Chondrocyte (in vitro differentiated cells): Measurements from ENCODE around the gene TAGLN3. TPM values are rescaled to one million over a fixed set of nuclear protein-coding genes. Genes with fewer than 3 reads are reported as not detected.

Experiments used
- DNase-seq: peaks from one replicate; pipeline ENCODE4 v3.0.0; 2021; ENCODE audit warnings: mixed read lengths, low spot score
- H3K27ac Mint-ChIP-seq: one replicate; pipeline ENCODE4 v1.8.0; 2021; ENCODE audit warnings: mild to moderate bottlenecking, moderate library complexity, mixed read lengths; ENCODE audit not compliant: unreplicated experiment
- H3K27me3 Mint-ChIP-seq: 2 replicates; pipeline ENCODE4 v1.8.0; 2021; ENCODE audit warnings: low read depth, mixed read lengths
- H3K36me3 Mint-ChIP-seq: 2 replicates; pipeline ENCODE4 v1.8.0; 2021; ENCODE audit warnings: low read depth, mixed read lengths
- H3K4me1 Mint-ChIP-seq: 2 replicates; pipeline ENCODE4 v1.8.0; 2021; ENCODE audit warnings: low read depth, mild to moderate bottlenecking, mixed read lengths
- H3K4me3 Mint-ChIP-seq: one replicate; pipeline ENCODE4 v1.8.0; 2021; ENCODE audit warnings: mild to moderate bottlenecking, moderate library complexity, mixed read lengths; ENCODE audit not compliant: unreplicated experiment
- H3K9me3 Mint-ChIP-seq: 2 replicates; pipeline ENCODE4 v1.8.0; 2021; ENCODE audit warnings: low read depth, mixed read lengths
- total RNA-seq: library from RNA; stranded (reverse); gene quantifications from 3 replicates; pipeline ENCODE4 v1.2.1, GENCODE V29; 2021
- TF ChIP-seq, protein P1 (sequence below): fragments of 200-600 bp; sonication (generic); IDR thresholded peaks from 2 replicates; pipeline ENCODE4 v1.5.0; 2021; ENCODE audit warnings: antibody characterized with exemption, mild to moderate bottlenecking, moderate library complexity

TAGLN3 gene
- total RNA-seq, 1 donor from 2014 or later = not detected

DNA sequence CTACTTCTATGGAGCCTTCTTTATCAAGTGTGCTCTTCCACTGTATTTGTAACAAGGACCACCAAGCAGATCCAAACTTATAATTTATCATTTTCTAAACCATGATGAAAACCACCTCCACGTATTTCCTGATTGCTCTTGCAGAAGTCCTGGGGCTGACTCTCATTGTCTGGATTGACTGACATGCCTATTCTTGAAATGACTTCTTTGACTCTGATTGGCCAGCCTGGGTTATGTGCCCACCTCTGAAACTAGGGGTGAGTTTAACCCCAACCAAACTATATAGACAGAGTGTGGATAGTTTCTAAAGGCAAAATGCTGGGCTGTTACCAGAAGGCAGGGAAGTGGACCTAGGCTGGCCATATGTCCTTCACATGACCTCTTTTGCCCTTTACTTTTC, 48.5 kb downstream of the TAGLN3 start:
- H3K4me3 Mint-ChIP-seq = no peak overlapping the region
- H3K27ac Mint-ChIP-seq = no peak overlapping the region
- TF ChIP-seq, protein P1, sequence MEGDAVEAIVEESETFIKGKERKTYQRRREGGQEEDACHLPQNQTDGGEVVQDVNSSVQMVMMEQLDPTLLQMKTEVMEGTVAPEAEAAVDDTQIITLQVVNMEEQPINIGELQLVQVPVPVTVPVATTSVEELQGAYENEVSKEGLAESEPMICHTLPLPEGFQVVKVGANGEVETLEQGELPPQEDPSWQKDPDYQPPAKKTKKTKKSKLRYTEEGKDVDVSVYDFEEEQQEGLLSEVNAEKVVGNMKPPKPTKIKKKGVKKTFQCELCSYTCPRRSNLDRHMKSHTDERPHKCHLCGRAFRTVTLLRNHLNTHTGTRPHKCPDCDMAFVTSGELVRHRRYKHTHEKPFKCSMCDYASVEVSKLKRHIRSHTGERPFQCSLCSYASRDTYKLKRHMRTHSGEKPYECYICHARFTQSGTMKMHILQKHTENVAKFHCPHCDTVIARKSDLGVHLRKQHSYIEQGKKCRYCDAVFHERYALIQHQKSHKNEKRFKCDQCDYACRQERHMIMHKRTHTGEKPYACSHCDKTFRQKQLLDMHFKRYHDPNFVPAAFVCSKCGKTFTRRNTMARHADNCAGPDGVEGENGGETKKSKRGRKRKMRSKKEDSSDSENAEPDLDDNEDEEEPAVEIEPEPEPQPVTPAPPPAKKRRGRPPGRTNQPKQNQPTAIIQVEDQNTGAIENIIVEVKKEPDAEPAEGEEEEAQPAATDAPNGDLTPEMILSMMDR = no peak
- H3K36me3 Mint-ChIP-seq = no peaks in the 10 kb centered on the region
- no peak for DNase-seq
- H3K9me3 Mint-ChIP-seq = no peaks in the 10 kb centered on the region
- H3K4me1 Mint-ChIP-seq = no peaks in the 10 kb centered on the region
- no peaks in the 10 kb centered on the region for H3K27me3 Mint-ChIP-seq

DNA sequence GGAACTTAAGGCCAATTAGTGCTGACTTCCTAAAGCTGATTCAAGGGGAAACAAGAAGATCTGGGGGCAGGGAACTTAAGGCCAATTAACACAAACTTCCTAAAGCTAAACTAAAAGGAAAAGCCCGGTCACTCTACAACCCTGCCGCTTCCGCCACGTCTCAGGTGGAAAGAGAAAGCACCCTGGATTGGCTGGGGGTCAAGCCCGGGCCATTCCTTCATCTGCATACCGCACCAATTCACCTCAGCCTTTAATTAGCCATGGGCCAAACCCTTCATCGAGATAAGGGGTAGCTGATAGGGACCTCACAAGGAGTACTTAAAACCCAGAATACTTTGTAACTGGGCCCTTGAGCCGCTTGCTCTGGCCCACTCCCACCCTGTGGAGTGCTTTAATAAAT, 50.2 kb downstream of the TAGLN3 start:
- TF ChIP-seq, protein P1 = no peak
- H3K36me3 Mint-ChIP-seq = no peaks in the 10 kb centered on the region
- H3K27ac Mint-ChIP-seq = no peak overlapping the region
- no peak overlapping the region for H3K4me3 Mint-ChIP-seq
- H3K4me1 Mint-ChIP-seq = no peaks in the 10 kb centered on the region
- H3K27me3 Mint-ChIP-seq = no peaks in the 10 kb centered on the region
- no peak for DNase-seq
- no peaks in the 10 kb centered on the region for H3K9me3 Mint-ChIP-seq

DNA sequence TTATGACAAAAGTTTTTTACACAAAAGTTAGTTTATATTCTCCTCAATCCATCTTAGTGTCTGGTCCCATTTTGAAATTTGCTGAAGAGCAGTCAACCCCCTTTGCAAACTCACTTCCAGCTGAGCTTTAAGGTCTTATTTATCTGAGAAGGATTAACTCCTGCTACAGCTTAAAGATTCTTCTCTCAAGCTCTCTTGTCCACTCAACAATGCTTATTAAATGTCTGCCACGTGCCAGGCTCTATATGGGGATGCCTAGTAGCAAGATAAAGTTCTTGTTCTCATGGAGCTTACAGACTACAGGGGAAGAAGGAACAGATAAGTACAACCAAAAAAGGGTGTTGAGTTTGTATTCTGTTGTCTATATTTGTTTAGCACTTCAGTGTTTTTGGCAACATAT, 54.5 kb downstream of the TAGLN3 start:
- no peaks in the 10 kb centered on the region for H3K27me3 Mint-ChIP-seq
- H3K4me1 Mint-ChIP-seq = peaks cover 9% of the 10 kb centered on the region
- TF ChIP-seq, protein P1 = no peak
- no peaks in the 10 kb centered on the region for H3K36me3 Mint-ChIP-seq
- H3K4me3 Mint-ChIP-seq = no peak overlapping the region
- no peak for DNase-seq
- H3K9me3 Mint-ChIP-seq = no peaks in the 10 kb centered on the region
- no peak overlapping the region for H3K27ac Mint-ChIP-seq

DNA sequence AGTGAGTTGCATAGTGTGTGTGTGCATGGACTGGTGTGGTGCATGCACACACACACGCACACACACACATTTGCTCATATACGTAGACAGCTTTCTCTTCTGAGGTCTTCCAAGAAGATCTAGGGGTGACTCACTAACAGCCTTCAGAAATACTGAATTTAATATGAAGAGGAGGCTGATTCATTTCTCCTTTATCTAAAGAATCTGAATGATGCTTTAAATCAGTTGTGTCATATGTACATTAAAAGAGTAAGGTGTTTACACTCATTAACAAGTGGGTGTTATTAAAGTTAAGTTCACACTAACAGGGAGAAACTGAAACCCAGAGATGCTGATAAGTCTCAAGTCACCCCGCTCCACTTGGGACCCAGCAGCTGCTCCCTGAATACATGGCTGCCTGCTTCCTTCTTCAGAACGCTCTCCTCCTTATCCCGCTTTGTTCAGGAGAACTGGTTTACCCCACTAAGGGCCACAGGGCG, 57.8 kb downstream of the TAGLN3 start:
- Mint-ChIP-seq H3K27ac (no peak overlapping the region), H3K27me3 (no peaks in the 10 kb centered on the region), H3K4me1 (peaks cover 20% of the 10 kb centered on the region), H3K4me3 (no peak overlapping the region), H3K36me3 (no peaks in the 10 kb centered on the region), H3K9me3 (no peaks in the 10 kb centered on the region)
- no peak for DNase-seq
- TF ChIP-seq, protein P1 = no peak

DNA sequence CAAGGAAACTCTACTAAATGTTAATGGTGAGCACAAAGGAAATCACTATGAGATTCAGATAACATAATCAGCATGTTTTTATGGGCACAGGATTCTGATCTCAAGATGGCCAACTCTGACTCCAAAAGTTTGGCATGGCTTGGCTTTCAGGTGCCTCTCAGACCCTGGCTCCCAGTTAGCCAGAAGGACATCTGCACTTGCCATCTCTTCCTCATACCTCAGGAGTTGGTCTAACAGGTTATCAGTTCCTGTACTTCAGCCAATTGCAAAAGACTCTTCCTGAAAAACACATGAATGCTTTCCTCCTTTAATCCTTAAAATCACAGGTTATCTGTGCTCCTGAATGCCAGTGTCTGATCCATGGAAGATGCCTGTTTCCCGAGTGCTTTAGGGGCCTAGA, 60.8 kb downstream of the TAGLN3 start:
- DNase-seq = no peak
- H3K4me3 Mint-ChIP-seq = no peak overlapping the region
- H3K27ac Mint-ChIP-seq = no peak overlapping the region

More for the DNA sequence above, 60.8 kb downstream of the TAGLN3 start:
- Mint-ChIP-seq H3K9me3 (no peaks in the 10 kb centered on the region), H3K27me3 (no peaks in the 10 kb centered on the region), H3K4me1 (peaks cover 24% of the 10 kb centered on the region), H3K36me3 (no peaks in the 10 kb centered on the region)
- TF ChIP-seq, protein P1 = no peak
